NCI-H774 (cell line): Measurements from ENCODE around the gene SASH1.
"Not testable (repeated sequence)": the region's sequence is repeated elsewhere in the genome, so short reads cannot be mapped to it uniquely, and the experiment has no call there.

Experiments
- DNase-seq: peaks from one replicate; lab custom pipeline; 2025; lab: John Stamatoyannopoulos, UW

The SASH1 gene

DNA sequence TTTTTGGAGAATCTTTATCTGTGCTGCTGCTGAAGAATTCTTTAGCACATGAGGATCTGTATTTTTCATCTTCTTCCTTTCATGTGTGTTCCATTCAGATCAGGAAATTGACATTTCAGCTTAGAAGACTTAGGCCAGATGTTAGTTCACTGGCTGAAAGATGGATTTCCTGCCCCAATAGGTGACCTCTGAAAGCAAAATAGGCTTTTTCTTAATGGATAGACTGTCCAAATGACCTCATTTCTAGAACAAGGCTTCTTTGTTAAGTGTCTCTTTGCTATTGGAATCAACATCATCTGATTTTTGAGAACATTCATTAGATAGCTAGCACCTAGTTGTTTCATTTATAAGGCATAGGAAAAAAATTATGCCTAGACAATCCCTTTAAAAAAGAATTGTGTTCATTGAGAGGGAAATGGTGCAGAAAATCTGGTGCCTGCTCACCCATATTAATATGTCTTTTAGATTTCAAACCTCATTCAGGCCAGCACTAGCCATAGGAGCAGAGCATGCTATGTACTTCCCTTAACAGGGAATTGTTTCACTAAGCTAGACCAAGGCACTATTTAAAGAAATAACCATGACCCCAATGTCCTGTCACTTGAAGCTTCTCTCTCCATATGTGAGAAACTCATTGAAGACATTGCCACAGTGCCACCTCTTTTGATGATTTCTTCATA is 13.6 kb upstream of the SASH1 start:
- DNase-seq, result no peak

DNA sequence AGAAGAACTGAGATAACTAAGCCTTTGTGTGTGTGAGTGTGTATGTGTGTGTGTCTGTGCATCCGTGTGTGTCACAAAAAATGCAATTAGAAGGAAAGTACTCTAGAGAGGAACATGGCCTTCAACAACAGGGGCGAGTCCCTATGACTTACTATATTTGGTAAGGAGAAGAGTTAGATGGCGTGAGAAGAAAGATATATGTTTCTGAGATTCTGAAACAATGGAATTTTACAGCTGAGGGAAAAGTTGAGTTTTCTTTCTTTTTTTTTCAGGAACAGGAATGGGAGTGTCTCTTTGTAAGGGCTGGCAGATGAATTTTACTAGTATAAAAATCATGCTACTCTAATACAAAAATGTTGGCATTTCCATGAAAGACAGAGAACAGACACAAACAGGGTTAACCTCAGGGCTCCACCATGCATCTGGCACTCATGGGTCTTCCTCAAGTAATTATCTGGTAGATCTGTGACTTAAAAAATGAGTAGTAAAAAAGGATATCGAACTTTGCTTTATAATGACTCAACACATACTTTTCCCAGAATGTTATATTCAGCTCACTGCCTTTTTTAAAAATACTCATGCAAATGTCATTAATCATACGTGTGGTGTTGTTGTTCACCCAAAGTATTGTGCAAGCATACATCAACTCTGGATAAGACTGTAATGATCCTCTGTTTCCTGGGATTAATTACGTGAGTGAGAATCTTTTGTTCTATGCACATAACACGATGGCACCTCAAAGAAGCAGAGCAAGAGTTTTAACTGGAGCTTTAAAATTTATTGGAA is 12.8 kb upstream of the SASH1 start:
- no peak for DNase-seq

- no peak for DNase-seq
These were observed 10.6 kb upstream of the SASH1 start for GRCh38 chr6:148332088-148332487.

DNA sequence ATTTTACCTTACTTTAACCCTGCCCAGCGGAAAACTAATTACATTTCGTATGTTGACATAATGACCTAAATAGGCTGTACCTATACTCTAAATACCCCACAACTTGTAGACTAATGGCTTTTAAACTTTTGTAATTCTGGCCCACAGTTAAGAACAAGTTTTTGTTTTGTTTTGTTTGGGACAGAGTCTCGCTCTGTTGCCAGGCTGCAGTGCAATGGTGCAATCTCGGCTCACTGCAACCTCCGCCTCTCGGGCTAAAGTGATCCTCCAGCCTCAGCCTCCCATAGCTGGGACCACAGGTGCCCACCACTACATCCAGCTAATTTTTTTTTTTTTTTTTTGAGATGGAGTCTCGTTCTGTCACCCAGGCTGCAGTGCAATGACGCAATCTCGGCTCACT is 5.7 kb upstream of the SASH1 start:
- no peak for DNase-seq

DNA sequence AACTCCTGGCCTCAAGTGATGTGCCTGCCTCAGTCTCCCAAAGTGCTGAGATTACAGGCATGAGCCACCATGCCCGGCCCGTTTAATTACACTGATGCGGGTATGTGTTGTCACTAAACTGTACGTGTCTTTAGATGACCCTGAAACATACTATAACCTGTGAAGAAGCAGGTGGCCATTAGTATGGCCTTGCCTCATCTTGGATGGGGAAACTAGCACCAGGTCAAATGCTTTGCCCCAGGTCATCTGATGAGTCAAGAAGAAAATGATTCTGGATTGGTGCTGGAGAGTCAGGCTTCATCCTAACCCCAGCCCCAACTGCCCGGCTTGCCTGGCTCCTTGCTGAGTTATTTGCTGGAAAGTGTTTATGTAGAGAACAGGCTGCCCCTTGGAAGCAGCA is 2.9 kb upstream of the SASH1 start:
- DNase-seq, result no peak

DNA sequence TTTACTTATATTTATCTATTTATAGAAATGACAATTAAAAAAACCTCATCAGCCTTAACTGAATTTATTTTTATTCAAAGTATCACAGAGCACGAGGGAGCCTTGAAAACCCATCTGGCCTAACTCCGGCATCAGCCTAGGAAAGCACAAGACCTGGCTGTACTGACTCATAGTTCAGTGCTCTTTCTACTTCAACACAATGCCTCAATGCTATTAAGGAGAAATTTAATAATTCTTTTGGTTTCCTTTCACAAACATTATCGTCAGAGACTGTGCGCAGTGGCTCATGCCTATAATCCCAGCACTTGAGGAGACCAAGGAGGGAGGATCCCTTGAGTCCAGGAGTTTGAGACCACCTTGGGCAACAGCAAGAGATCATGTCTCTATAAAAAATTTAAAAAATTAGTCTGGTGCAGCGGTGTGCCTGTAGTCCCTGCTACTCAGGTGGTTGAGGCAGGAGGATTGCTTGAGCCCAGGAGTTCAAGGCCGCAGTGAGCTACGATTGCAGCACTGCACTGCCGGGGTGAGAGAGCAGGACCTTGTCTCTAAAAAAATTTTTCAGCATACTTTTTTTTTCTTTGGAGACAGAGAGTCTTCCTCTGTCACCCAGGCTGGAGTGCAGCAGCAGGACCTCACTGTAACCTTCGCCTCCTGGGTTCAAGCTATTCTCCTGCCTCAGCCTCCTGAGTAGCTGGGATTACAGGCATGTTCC is 1.9 kb upstream of the SASH1 start:
- DNase-seq, result no peak

GRCh38 chr6:148342100-148342349 is 613 bp upstream of the SASH1 start:
- DNase-seq, result no peak

DNA sequence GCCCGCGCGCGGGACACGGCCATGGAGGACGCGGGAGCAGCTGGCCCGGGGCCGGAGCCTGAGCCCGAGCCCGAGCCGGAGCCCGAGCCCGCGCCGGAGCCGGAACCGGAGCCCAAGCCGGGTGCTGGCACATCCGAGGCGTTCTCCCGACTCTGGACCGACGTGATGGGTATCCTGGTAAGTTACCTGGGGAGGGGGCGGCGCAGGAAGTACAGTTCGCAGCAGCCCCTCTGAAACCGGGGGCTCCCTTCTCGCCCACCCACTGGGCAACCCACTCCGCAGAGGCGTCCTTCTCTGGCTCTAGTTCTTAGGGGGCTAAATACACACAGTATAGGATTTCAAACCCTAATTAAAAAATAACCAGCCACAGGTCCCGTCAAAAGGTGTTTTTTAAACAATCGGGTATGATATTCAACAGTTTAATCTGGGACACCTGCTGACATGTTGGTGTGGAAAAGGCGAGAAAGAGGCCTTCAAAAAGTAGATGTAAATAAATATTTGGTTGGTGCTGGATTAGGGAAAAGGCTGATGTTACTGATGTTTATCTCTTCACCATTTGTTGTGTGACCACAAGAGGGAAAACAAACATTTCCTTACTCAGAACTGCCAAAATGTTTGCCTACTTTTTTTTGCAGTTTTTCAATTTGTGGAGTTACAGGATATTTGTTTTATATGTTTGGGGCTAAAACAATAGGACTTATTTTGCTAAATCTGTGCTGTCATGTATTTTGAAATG is 577 bp downstream of the SASH1 start:
- no peak for DNase-seq

GRCh38 chr6:148345176-148345575 is 2.5 kb downstream of the SASH1 start:
- no peak for DNase-seq

- DNase-seq, result no peak
These were observed 2.9 kb downstream of the SASH1 start for GRCh38 chr6:148345578-148345977.

DNA sequence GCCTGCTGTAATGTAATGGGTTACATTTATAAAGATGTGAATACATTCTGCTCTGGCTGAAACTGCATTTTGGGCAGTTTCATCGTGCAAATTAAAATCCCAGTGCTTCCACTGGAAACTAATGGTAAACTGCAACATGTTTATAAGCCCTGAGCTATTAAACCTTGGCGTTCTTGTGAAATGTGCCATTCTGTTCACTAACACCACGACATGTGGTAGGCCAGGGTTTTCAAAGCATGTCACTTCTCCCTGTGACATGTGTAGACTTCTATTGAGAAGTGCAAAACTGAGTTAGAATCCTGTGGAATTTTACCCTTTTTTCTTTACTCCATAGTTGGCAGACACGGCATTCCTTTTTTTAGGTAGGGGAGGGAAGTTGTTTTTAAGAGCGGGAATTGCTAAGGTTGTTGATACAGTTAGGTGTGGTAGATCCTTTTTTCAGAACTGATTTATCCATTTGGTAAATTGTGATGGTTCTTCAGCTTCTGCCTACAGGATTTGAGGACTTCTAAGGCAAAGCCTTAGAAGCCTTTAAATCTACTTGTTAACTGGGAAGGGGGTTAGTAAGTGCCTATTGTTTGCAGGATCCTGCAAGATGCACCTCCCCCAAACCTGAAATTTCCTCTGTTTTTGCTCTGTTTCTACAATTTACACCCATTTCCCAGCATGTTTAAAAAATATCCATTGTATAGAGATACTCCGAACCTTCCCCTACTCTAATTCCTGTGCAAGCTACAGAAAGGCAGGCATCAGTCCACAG is 4.2 kb downstream of the SASH1 start:
- no peak for DNase-seq

DNA sequence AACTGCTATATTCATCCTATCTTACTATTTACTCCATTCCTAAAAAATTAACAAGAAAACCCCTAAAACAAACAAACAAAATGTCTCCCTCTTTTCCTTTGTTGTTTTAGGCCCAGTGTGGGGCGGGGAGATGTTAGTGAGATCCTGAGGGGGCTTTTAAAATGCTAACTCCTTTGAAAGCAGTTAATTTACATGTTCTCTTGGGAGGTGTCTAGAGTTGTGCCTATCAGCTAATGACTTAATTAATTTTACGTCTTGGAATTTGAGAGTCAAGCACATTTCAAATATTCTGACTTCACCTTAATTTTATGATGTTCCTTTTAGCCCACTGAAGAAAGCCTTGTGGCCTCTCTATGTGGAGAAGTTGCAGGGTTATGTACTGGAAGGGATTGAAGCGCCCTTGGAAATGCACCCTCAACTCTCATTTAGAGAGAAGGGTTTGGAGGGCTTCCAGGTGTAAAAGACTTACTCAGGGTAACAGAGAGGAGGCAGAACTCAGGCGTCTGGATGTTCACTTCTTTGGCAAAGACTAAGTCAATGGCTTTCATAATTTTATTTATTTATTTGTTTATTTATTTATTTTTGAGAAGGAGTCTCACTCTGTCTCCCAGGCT is 4.9 kb downstream of the SASH1 start:
- no peak for DNase-seq

GRCh38 chr6:148348335-148348734 is 5.7 kb downstream of the SASH1 start:
- no peak for DNase-seq

DNA sequence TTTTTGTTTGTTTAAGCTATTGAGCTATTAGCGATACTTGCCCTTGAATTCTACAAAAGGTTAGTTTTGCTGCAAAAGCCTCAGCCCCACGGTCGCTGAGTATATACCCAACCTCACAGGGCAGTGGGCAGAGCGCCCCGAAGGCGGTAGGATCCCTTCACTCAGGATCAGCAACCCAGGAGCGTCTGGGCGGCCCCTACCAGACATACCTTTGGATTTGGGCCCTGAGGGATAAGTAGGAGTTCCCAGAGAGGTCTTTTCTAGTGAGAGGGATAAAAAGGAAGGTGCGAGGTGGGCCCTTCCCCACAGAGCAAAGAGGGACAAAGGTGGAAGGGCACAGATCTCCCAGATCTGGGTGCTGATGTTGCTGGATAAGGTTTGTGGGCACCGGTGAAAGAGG is 6.1 kb downstream of the SASH1 start:
- DNase-seq, result no peak

GRCh38 chr6:148349466-148349865 is 6.8 kb downstream of the SASH1 start:
- no peak for DNase-seq

GRCh38 chr6:148351309-148351708 is 8.7 kb downstream of the SASH1 start:
- no peak for DNase-seq

GRCh38 chr6:148352421-148352820 is 9.8 kb downstream of the SASH1 start:
- not testable (repeated sequence) for DNase-seq

DNA sequence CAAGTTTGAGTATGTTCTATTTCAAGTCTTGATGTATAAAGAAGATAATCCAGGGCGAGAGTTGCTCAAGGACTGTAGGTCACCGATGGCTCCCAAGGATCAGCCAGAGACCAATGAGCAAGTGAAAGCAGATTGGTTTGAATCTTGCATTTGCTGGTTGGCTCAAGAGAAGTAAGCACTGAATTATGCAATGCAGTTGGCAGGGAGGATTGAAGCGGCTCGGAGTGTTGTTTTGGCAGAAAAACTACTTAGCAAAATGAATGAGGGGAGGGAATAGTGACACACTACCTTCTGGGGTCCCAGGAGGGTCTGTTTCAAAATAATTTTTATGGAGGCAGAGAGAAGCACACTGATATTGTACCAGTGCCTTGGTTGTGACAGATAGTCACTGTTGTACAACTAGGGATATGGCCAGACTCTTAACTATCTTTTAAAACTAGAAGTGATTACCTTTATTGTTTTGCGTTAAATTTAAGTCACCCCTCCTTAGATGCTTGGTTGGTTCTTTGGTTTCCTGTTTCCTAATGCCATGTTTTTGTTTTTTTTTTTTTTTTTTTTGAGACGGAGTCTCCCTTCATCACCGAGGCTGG is 15.7 kb downstream of the SASH1 start:
- DNase-seq, result no peak

DNA sequence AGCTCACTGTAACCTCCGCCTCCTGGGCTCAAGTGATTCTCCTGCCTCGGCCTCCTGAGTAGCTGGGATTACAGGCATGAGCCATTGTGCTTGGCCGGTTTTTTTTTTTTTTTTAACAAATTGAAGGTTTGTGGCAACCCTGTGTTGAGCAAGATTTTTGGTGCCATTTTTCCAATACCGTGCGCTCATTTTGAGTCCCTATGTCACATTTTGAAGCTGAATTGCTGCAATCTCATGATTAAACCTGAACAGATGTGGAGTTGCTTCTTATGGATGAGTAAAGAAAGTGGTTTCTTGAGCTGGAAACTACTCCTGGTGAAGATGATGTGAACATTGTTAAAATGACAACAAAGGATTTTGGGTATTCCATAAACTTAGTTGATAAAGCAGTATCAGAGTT is 16.6 kb downstream of the SASH1 start:
- no peak for DNase-seq

DNA sequence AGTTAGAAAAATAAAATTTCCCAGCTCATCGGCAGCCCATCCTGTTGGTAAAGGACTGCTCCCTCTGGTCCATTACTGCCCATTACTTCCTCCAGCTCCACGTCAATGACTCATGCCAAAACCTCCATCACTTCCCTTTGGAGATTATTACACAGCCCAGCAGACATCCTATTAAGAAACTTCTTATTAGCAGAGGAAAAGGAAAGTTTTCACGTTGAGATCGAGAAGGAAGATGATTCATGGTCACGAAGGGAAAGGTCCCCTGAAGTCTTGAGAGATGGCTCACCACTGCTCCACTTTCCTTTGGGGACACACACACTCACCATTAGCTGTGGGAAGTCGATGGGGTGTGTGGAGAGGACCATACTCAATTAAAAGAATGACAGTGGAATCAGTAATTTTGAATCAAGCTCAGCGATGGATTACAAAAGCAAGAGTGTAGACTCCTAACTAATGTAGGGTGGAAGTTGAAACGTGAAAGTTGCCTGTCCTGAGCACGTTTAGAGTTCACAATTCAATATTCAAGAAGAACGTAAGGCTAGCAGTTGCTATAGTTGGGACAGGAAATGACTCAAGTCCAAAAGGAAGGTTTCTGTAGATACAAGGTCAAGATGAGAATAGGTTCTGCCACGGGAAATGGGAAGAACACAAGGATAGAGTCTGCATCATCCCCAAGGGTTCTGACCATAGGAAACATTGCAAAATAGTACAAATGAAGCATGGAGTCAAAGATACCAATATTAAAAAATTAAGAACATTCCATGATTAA is 21.6 kb downstream of the SASH1 start:
- DNase-seq, result no peak
